Measurements from ENCODE around the gene CMTM6. TPM values are rescaled to one million over a fixed set of nuclear protein-coding genes. Genes with fewer than 3 reads are reported as not detected.

CMTM6 gene
- total RNA-seq, 2 donors from 2014 or later, result 20.2 to 40.9 TPM

GRCh38 chr3:32487781-32488473 lies 14.7 kb downstream of the CMTM6 start:
- H3K4me1 ChIP-seq, result peaks cover 8% of the 10 kb centered on the region
- no peak for TF ChIP-seq POLR2A (IDR thresholded peaks at IDR 0.05)
- TF ChIP-seq CTCF (IDR thresholded peaks at IDR 0.05), result no peak
- intact Hi-C loops (cut with DNase I), result no loop called here
- DNase-seq (no peak), ATAC-seq (no peak)
- no peaks in the 10 kb centered on the region for H3K36me3 ChIP-seq (replicated peaks in 1 of 2; ENCODE audit: insufficient read depth in 1 of 2, low read depth in 2 of 2)
- 83 to 90% methylated on average over 3 of the region's 3 CpGs for WGBS, 2 donors
- H3K4me3 ChIP-seq, result no peak overlapping the region
- no peaks in the 10 kb centered on the region for H3K27me3 ChIP-seq
- no peak overlapping the region for H3K27ac ChIP-seq
- no peaks in the 10 kb centered on the region for H3K9me3 ChIP-seq

GRCh38 chr3:32484436-32484835 lies 18.2 kb downstream of the CMTM6 start:
- no peaks in the 10 kb centered on the region for H3K36me3 ChIP-seq (replicated peaks in 1 of 2; ENCODE audit: insufficient read depth in 1 of 2, low read depth in 2 of 2)
- no peak for TF ChIP-seq POLR2A (IDR thresholded peaks at IDR 0.05)
- intact Hi-C loops (cut with DNase I), result no loop called here
- DNase-seq, result peak in 1 of 4 donors; percentile 36
- peak overlapping the region in 1 of 4 donors; percentile 5 for H3K27ac ChIP-seq
- H3K27me3 ChIP-seq, result no peaks in the 10 kb centered on the region
- H3K4me1 ChIP-seq, result no peaks in the 10 kb centered on the region
- H3K4me3 ChIP-seq, result no peak overlapping the region
- no peak for ATAC-seq
- 84 to 91% methylated on average over 6 of the region's 6 CpGs for WGBS, 2 donors
- H3K9me3 ChIP-seq, result no peaks in the 10 kb centered on the region

GRCh38 chr3:32483772-32484171 lies 18.9 kb downstream of the CMTM6 start:
- no peaks in the 10 kb centered on the region for H3K27me3 ChIP-seq
- no peak overlapping the region for H3K4me3 ChIP-seq
- 32 to 55% methylated on average over 1 of the region's 1 CpG for WGBS, 2 donors
- no peak for ATAC-seq
- no peaks in the 10 kb centered on the region for H3K36me3 ChIP-seq (replicated peaks in 1 of 2; ENCODE audit: insufficient read depth in 1 of 2, low read depth in 2 of 2)
- TF ChIP-seq POLR2A (IDR thresholded peaks at IDR 0.05), result no peak
- TF ChIP-seq CTCF (IDR thresholded peaks at IDR 0.05), result no peak
- H3K4me1 ChIP-seq, result no peaks in the 10 kb centered on the region
- H3K9me3 ChIP-seq, result no peaks in the 10 kb centered on the region
- no peak for DNase-seq
- peak overlapping the region in 1 of 4 donors; percentile 5 for H3K27ac ChIP-seq
- intact Hi-C loops (cut with DNase I), result no loop called here

- no peaks in the 10 kb centered on the region for H3K36me3 ChIP-seq (replicated peaks in 1 of 2; ENCODE audit: insufficient read depth in 1 of 2, low read depth in 2 of 2)
- intact Hi-C loops (cut with DNase I), result no loop called here
- TF ChIP-seq CTCF (IDR thresholded peaks at IDR 0.05), result no peak
- no peak for TF ChIP-seq POLR2A (IDR thresholded peaks at IDR 0.05)
Measured at GRCh38 chr3:32482693-32483092, 20.0 kb downstream of the CMTM6 start.

GRCh38 chr3:32481791-32482631 lies 20.6 kb downstream of the CMTM6 start:
- TF ChIP-seq CTCF (IDR thresholded peaks at IDR 0.05), result no peak
- no peak for TF ChIP-seq POLR2A (IDR thresholded peaks at IDR 0.05)
- ATAC-seq (no peak), DNase-seq (no peak)
- no peaks in the 10 kb centered on the region for H3K4me1 ChIP-seq
- intact Hi-C loops (cut with DNase I), result no loop called here
- H3K9me3 ChIP-seq, result no peaks in the 10 kb centered on the region
- WGBS, 2 donors, result 91 to 94% methylated on average over 3 of the region's 3 CpGs
- H3K36me3 ChIP-seq (replicated peaks in 1 of 2; ENCODE audit: insufficient read depth in 1 of 2, low read depth in 2 of 2), result no peaks in the 10 kb centered on the region
- H3K27ac ChIP-seq, result no peak overlapping the region
- H3K27me3 ChIP-seq, result no peaks in the 10 kb centered on the region
- H3K4me3 ChIP-seq, result no peak overlapping the region

More at GRCh38 chr3:32482693-32483092, 20.0 kb downstream of the CMTM6 start:
- no peaks in the 10 kb centered on the region for H3K9me3 ChIP-seq
- H3K27ac ChIP-seq, result no peak overlapping the region
- WGBS, 2 donors, result 88 to 100% methylated on average over 1 of the region's 1 CpG
- ATAC-seq (no peak), DNase-seq (no peak)
- no peaks in the 10 kb centered on the region for H3K27me3 ChIP-seq
- H3K4me1 ChIP-seq, result no peaks in the 10 kb centered on the region
- H3K4me3 ChIP-seq, result no peak overlapping the region
